ENCODE data around the gene SCNN1G. TPM values are rescaled to one million over a fixed set of nuclear protein-coding genes. Genes with fewer than 3 reads are reported as not detected.

SCNN1G gene
- total RNA-seq, 1 experiment from 2014 or later, result not detected

- no peaks in the 10 kb centered on the region for H3K27me3 ChIP-seq
- no peak overlapping the region for H3K4me3 ChIP-seq
- no peak overlapping the region for H3K27ac ChIP-seq
- H3K9me3 ChIP-seq (replicated peaks), result no peaks in the 10 kb centered on the region
- DNase-seq, result no peak
- 0 out of 2 replicates have a peak, but pooled peaks cover 4% of the 10 kb centered on the region for H3K4me1 ChIP-seq
- H3K36me3 ChIP-seq, result no peaks in the 10 kb centered on the region
Measured at GRCh38 chr16:23147666-23148065, 34.9 kb upstream of the SCNN1G start.

DNA sequence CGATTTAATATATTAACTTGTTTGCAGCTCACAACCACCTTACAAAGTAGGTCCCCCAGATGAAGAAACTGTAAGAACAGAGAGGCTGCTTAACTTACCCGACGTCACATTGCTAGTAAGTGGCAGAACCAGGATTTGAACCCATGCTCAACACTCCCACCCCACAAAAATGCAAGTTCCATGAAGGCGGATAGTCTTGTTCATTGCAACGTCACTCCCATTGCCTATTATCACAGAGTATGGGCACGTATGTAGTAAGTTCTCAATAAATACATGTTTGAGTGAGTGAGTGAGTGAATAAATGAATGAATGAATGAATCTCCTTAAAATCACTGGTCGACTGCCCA lies 34.4 kb upstream of the SCNN1G start:
- Histone ChIP-seq H3K9me3 (replicated peaks) (no peaks in the 10 kb centered on the region), H3K4me3 (peak overlapping the region; percentile 92), H3K36me3 (no peaks in the 10 kb centered on the region), H3K27me3 (no peaks in the 10 kb centered on the region), H3K4me1 (0 out of 2 replicates have a peak, but pooled peaks cover 4% of the 10 kb centered on the region), H3K27ac (peak overlapping the region; percentile 24; the same call in 1 of the 2 replicates)
- no peak for DNase-seq

DNA sequence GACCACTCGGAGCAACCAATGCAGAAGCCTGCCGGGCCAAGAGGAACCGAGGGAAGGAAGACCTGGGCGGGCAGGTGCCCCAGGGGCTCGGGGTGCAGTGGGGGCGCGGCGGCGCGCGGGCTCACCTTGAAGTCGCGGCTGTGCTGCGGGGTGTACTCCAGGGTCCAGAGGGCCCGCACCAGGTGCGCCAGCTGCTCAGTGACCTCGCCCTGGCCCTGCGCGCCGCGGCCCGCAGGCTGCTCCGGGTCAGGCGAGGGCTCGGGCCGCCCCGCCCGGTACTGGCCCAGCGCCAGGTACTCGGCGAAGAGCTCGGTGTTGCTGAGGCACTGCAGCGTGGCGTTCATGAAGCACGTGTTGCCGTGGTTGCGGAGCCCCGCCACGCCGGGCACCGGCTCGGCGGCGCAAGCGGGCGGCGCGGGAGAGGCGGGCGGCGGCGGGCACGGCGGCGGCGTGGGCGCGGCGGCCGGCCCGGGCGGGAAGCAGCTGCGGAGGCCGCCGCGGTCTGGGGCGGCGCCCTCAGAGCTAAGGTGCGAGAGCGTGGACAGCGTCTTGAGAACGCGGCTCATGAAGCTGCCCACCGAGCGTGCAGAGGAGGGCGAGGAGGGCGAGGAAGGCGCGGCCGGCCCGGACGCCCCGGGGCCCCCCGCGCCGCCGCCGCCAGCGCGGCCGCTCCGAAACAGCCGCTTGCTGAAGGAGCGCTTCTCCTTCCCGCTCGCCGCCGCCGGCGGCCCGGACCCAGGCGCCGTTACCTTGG lies 33.9 kb upstream of the SCNN1G start:
- H3K4me1 ChIP-seq, result 0 out of 2 replicates have a peak, but pooled peaks cover 4% of the 10 kb centered on the region
- no peaks in the 10 kb centered on the region for H3K9me3 ChIP-seq (replicated peaks)
- H3K27me3 ChIP-seq, result no peaks in the 10 kb centered on the region
- DNase-seq, result peak; percentile 38 to 41
- peak overlapping the region; percentile 92 for H3K4me3 ChIP-seq
- H3K27ac ChIP-seq, result peak overlapping the region; percentile 24; the same call in 1 of the 2 replicates
- H3K36me3 ChIP-seq, result no peaks in the 10 kb centered on the region

DNA sequence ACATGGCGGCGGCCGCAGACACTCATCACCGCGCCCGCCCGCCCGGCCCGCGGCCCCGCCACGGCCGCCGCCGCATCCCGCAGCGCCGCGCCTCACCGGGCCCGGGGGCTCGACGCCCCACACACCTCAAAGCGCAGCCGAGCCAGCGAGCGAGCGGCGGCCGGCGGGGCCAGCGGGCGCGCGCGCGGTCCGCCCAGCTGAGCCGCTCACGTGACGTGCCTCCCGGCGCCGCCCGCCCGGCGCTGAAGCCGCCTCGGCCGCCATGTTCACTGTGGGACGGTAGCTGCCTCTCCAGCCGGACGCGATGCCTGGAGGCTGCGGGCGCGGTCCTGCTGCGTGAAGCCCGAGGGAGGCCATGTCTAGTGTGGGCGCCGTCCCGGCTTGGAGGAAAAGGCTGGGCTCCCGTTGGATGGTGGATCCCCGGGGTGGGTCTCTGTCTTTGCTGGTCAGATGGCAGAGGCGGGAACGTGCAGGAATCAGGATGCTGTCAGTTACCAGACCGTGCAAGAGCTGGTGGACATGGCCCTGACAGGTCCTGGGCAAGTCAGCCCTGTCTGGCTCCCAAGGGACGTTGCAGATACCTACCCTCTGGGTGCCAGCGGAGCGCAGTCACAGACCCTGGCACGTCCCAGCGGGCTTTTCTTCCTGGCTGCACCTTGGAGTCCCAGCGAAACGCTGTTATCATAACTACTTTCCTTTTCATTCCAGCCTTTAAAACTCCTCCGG lies 33.1 kb upstream of the SCNN1G start, which contains the start of gene USP31:
Gene USP31, minus strand, starts transcription at position 186 of the 726 bp plus-strand sequence. Its CDS starts 182 bp downstream, at position 4.
- Histone ChIP-seq H3K36me3 (no peaks in the 10 kb centered on the region), H3K4me3 (peak within 1 kb of the TSS; percentile 92), H3K27me3 (no peaks in the 10 kb centered on the region), H3K27ac (peak within 1 kb of the TSS; percentile 24; the same call in 1 of the 2 replicates), H3K4me1 (0 out of 2 replicates have a peak, but pooled peaks cover 4% of the 10 kb centered on the region), H3K9me3 (replicated peaks) (no peaks in the 10 kb centered on the region)
- peak; percentile 93 to 95 for DNase-seq

- H3K36me3 ChIP-seq, result no peaks in the 10 kb centered on the region
- H3K4me1 ChIP-seq, result 0 out of 2 replicates have a peak, but pooled peaks cover 4% of the 10 kb centered on the region
- no peak overlapping the region for H3K27ac ChIP-seq
- no peaks in the 10 kb centered on the region for H3K27me3 ChIP-seq
- DNase-seq, result no peak
- no peaks in the 10 kb centered on the region for H3K9me3 ChIP-seq (replicated peaks)
- peak overlapping the region; percentile 92 for H3K4me3 ChIP-seq
Measured at GRCh38 chr16:23149993-23150364, 32.6 kb upstream of the SCNN1G start.

GRCh38 chr16:23152386-23153178 lies 30.0 kb upstream of the SCNN1G start:
- no peak overlapping the region for H3K27ac ChIP-seq
- H3K4me3 ChIP-seq, result no peak overlapping the region
- H3K36me3 ChIP-seq, result no peaks in the 10 kb centered on the region
- no peak for DNase-seq
- H3K9me3 ChIP-seq (replicated peaks), result no peaks in the 10 kb centered on the region
- no peaks in the 10 kb centered on the region for H3K27me3 ChIP-seq
- no peaks in the 10 kb centered on the region for H3K4me1 ChIP-seq

- no peak for DNase-seq
- Histone ChIP-seq H3K27me3 (no peaks in the 10 kb centered on the region), H3K4me1 (no peaks in the 10 kb centered on the region), H3K36me3 (no peaks in the 10 kb centered on the region), H3K9me3 (replicated peaks) (no peaks in the 10 kb centered on the region), H3K4me3 (no peak overlapping the region), H3K27ac (no peak overlapping the region)
Measured at GRCh38 chr16:23155445-23156049, 27.0 kb upstream of the SCNN1G start.

DNA sequence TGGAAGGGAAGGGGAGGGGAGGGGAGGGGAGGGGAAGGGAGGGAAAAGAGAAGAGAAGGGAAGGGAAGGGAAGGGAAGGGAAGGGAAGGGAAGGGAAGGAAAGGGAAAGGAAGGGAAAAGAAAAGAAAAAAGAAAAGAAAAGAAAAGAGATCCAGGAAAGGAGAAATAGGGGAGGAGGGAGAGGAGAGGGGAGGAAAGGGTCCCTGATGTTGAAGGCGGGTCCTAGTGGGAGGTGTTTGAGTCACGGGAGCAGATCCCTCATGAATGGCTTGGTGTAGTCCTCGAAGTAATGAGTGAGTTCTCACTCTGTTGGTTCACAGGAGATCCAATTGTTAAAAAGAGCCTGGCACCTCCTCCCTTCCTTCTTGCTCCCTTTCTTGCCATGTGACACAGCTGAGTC lies 26.4 kb upstream of the SCNN1G start:
- H3K27ac ChIP-seq, result no peak overlapping the region
- H3K4me3 ChIP-seq, result no peak overlapping the region
- DNase-seq, result no peak
- H3K4me1 ChIP-seq, result no peaks in the 10 kb centered on the region
- no peaks in the 10 kb centered on the region for H3K27me3 ChIP-seq
- H3K36me3 ChIP-seq, result no peaks in the 10 kb centered on the region
- H3K9me3 ChIP-seq (replicated peaks), result no peaks in the 10 kb centered on the region

GRCh38 chr16:23156946-23157460 lies 25.5 kb upstream of the SCNN1G start:
- no peak overlapping the region for H3K4me3 ChIP-seq
- DNase-seq, result no peak
- H3K27ac ChIP-seq, result no peak overlapping the region
- H3K36me3 ChIP-seq, result no peaks in the 10 kb centered on the region
- H3K27me3 ChIP-seq, result no peaks in the 10 kb centered on the region
- H3K4me1 ChIP-seq, result no peaks in the 10 kb centered on the region
- no peaks in the 10 kb centered on the region for H3K9me3 ChIP-seq (replicated peaks)

GRCh38 chr16:23158114-23158513 lies 24.4 kb upstream of the SCNN1G start:
- Histone ChIP-seq H3K4me3 (no peak overlapping the region), H3K27me3 (no peaks in the 10 kb centered on the region), H3K9me3 (replicated peaks) (no peaks in the 10 kb centered on the region), H3K36me3 (no peaks in the 10 kb centered on the region), H3K27ac (no peak overlapping the region), H3K4me1 (no peaks in the 10 kb centered on the region)
- DNase-seq, result no peak

GRCh38 chr16:23160082-23160481 lies 22.5 kb upstream of the SCNN1G start:
- H3K27me3 ChIP-seq, result no peaks in the 10 kb centered on the region
- H3K4me3 ChIP-seq, result no peak overlapping the region
- H3K27ac ChIP-seq, result no peak overlapping the region
- DNase-seq, result no peak
- H3K36me3 ChIP-seq, result no peaks in the 10 kb centered on the region
- no peaks in the 10 kb centered on the region for H3K4me1 ChIP-seq
- H3K9me3 ChIP-seq (replicated peaks), result peaks cover under 1% of the 10 kb centered on the region; the same call in 1 of the 2 replicates

- Histone ChIP-seq H3K9me3 (replicated peaks) (peaks cover 3% of the 10 kb centered on the region; the same call in 1 of the 2 replicates), H3K4me3 (no peak overlapping the region), H3K36me3 (no peaks in the 10 kb centered on the region), H3K27ac (no peak overlapping the region), H3K4me1 (no peaks in the 10 kb centered on the region), H3K27me3 (no peaks in the 10 kb centered on the region)
- DNase-seq, result no peak
Measured at GRCh38 chr16:23160574-23160973, 22.0 kb upstream of the SCNN1G start.

- Histone ChIP-seq H3K9me3 (replicated peaks) (peaks cover 3% of the 10 kb centered on the region; the same call in 1 of the 2 replicates), H3K27ac (no peak overlapping the region), H3K36me3 (no peaks in the 10 kb centered on the region), H3K4me1 (no peaks in the 10 kb centered on the region), H3K4me3 (no peak overlapping the region), H3K27me3 (no peaks in the 10 kb centered on the region)
- no peak for DNase-seq
Measured at GRCh38 chr16:23163921-23164320, 18.6 kb upstream of the SCNN1G start.

- Histone ChIP-seq H3K27me3 (no peaks in the 10 kb centered on the region), H3K4me1 (no peaks in the 10 kb centered on the region), H3K27ac (no peak overlapping the region), H3K4me3 (no peak overlapping the region), H3K9me3 (replicated peaks) (peaks cover 3% of the 10 kb centered on the region; the same call in 1 of the 2 replicates), H3K36me3 (no peaks in the 10 kb centered on the region)
- DNase-seq, result peak in 1 of 2 experiments; percentile 54
Measured at GRCh38 chr16:23164736-23165135, 17.8 kb upstream of the SCNN1G start.
